DOHH2 (cell line): ENCODE measurements around the gene EID1.

Experiments used
- H3F3A ChIP-seq: fragments of 200-600 bp; sonication (generic), shearing (Covaris generic); 2 replicates; pipeline ENCODE4 v1.6.0; 2016; ENCODE audit warnings: antibody characterized with exemption, mild to moderate bottlenecking; ENCODE audit not compliant: control insufficient read depth, insufficient read depth
- H3K27ac ChIP-seq: fragments of 200-600 bp; sonication (generic); 2 replicates; pipeline ENCODE4 v1.5.1; 2014; ENCODE audit warnings: low read depth, mild to moderate bottlenecking, low read length, moderate library complexity
- H3K27me3 ChIP-seq: fragments of 200-600 bp; sonication (generic); 2 replicates; pipeline ENCODE4 v1.6.1; 2014; ENCODE audit warnings: mild to moderate bottlenecking, low read length, mixed read lengths; ENCODE audit not compliant: control insufficient read depth
- H3K36me3 ChIP-seq: fragments of 200-600 bp; sonication (generic); 2 replicates; pipeline ENCODE4 v1.6.1; 2014; ENCODE audit warnings: mild to moderate bottlenecking, low read length, moderate library complexity, mixed read lengths; ENCODE audit not compliant: control insufficient read depth
- H3K4me1 ChIP-seq: fragments of 200-600 bp; sonication (generic); 2 replicates; pipeline ENCODE4 v1.6.1; 2014; ENCODE audit warnings: mild to moderate bottlenecking, low read length, mixed read lengths; ENCODE audit not compliant: control insufficient read depth
- H3K4me2 ChIP-seq: fragments of 200-600 bp; sonication (generic); 2 replicates; pipeline ENCODE4 v1.6.0; 2014; ENCODE audit warnings: mild to moderate bottlenecking, low read length, moderate library complexity
- H3K4me3 ChIP-seq: fragments of 200-600 bp; sonication (generic); 2 replicates; pipeline ENCODE4 v1.5.1; 2014; ENCODE audit warnings: mild to moderate bottlenecking, low read length, mixed read lengths
- H3K79me2 ChIP-seq: fragments of 200-600 bp; sonication (generic); 2 replicates; pipeline ENCODE4 v1.6.1; 2014; ENCODE audit warnings: mild to moderate bottlenecking, low read length, mixed read lengths; ENCODE audit not compliant: control insufficient read depth
- H3K9me2 ChIP-seq: fragments of 200-600 bp; sonication (generic); replicated peaks from 2 replicates; pipeline ENCODE4 v1.6.1; 2014; ENCODE audit warnings: mild to moderate bottlenecking, low read length, mixed read lengths; ENCODE audit not compliant: control insufficient read depth
- H3K9me3 ChIP-seq: fragments of 200-600 bp; sonication (generic); 2 replicates; pipeline ENCODE4 v1.6.1; 2014; ENCODE audit warnings: antibody characterized with exemption, low read length, mixed read lengths; ENCODE audit not compliant: control insufficient read depth, insufficient read depth
- H4K20me1 ChIP-seq: fragments of 200-600 bp; sonication (generic); 2 replicates; pipeline ENCODE4 v1.6.0; 2014; ENCODE audit warnings: low read depth, mild to moderate bottlenecking, antibody characterized with exemption, low read length, moderate library complexity; ENCODE audit not compliant: control insufficient read depth, insufficient read depth
- EZH2phosphoT487 ChIP-seq: fragments of 200-600 bp; sonication (generic); IDR thresholded peaks from 2 replicates; pipeline ENCODE4 v1.6.1; 2017; ENCODE audit warnings: borderline replicate concordance, mild to moderate bottlenecking, antibody characterized with exemption, low read length, moderate library complexity, mixed read lengths
- TF ChIP-seq, protein P1 (sequence below): fragments of 200-600 bp; sonication (generic); IDR thresholded peaks from one replicate; pipeline ENCODE4 v1.5.1; 2014; ENCODE audit warnings: antibody characterized with exemption, mild to moderate bottlenecking, low read depth, low read length; ENCODE audit not compliant: poor library complexity, severe bottlenecking

Gene EID1

DNA sequence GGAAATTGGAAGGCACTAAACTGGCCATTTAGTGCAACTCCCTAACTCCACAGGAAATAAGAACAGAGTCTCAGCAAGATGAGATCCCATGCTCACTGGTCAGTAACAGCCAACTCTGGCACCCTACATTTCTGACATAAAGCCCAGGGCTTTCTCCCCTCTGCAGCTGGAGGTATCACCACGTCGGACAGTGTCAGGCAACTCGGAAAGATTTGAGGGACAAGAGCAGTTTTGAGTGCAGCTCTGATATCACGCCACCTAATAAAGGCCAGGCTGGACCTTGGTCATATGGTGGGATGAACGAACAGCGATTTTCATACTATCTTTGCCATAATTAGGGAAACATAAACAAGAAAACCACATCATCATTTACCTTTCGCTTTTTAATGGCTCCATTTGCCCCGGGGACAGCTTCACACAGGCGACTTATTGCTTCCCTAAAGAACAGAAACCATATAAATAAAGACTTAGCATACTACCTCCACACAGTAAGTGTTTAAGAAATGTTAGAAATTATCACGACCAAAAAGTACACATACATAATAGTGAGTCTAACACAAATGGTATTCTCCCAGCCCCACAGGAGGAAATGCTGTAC, 12.5 kb downstream of the EID1 start:
- Histone ChIP-seq H3K4me3 (no peak overlapping the region), H3K9me3 (no peaks in the 10 kb centered on the region), H3F3A (no peaks in the 10 kb centered on the region), H3K9me2 (no peaks in the 10 kb centered on the region), H3K36me3 (no peaks in the 10 kb centered on the region), H3K27ac (no peak overlapping the region), H4K20me1 (no peaks in the 10 kb centered on the region), H3K4me2 (no peak overlapping the region), H3K4me1 (no peaks in the 10 kb centered on the region), H3K27me3 (peaks cover 8% of the 10 kb centered on the region), H3K79me2 (no peaks in the 10 kb centered on the region)
- TF ChIP-seq, protein P1, sequence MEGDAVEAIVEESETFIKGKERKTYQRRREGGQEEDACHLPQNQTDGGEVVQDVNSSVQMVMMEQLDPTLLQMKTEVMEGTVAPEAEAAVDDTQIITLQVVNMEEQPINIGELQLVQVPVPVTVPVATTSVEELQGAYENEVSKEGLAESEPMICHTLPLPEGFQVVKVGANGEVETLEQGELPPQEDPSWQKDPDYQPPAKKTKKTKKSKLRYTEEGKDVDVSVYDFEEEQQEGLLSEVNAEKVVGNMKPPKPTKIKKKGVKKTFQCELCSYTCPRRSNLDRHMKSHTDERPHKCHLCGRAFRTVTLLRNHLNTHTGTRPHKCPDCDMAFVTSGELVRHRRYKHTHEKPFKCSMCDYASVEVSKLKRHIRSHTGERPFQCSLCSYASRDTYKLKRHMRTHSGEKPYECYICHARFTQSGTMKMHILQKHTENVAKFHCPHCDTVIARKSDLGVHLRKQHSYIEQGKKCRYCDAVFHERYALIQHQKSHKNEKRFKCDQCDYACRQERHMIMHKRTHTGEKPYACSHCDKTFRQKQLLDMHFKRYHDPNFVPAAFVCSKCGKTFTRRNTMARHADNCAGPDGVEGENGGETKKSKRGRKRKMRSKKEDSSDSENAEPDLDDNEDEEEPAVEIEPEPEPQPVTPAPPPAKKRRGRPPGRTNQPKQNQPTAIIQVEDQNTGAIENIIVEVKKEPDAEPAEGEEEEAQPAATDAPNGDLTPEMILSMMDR = no peak
- no peak for TF ChIP-seq EZH2phosphoT487

DNA sequence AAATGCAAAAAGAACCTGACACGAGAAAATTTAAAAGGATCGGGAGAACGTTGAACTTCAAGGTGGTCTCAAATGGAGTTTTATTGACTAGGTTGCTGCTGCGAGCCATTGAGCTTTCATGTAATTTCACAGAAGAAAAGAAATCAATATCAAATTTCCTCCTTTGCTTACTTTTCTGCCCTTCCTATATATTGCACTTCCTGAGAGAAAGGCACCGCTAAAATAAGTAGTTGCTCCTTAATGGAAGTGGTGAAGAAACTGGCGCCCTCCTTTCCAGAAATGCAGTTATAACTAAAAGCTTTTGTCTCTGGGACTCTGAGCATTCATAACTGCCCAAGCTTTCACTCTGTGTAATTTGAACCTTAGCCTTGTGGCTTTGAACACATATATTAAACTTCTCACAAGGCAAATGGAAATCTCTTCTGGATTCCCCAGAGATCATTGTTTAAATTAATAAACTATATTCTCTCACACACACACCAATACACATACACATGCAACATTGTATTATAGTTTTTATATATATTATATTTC, 13.4 kb downstream of the EID1 start:
- H3K27me3 ChIP-seq = peaks cover 8% of the 10 kb centered on the region
- no peaks in the 10 kb centered on the region for H3K9me2 ChIP-seq
- H3K79me2 ChIP-seq = no peaks in the 10 kb centered on the region
- TF ChIP-seq, protein P1 = no peak
- no peak overlapping the region for H3K4me2 ChIP-seq
- H3K27ac ChIP-seq = no peak overlapping the region
- H4K20me1 ChIP-seq = no peaks in the 10 kb centered on the region
- no peaks in the 10 kb centered on the region for H3F3A ChIP-seq
- H3K36me3 ChIP-seq = no peaks in the 10 kb centered on the region
- H3K4me3 ChIP-seq = no peak overlapping the region
- no peaks in the 10 kb centered on the region for H3K4me1 ChIP-seq
- no peaks in the 10 kb centered on the region for H3K9me3 ChIP-seq

DNA sequence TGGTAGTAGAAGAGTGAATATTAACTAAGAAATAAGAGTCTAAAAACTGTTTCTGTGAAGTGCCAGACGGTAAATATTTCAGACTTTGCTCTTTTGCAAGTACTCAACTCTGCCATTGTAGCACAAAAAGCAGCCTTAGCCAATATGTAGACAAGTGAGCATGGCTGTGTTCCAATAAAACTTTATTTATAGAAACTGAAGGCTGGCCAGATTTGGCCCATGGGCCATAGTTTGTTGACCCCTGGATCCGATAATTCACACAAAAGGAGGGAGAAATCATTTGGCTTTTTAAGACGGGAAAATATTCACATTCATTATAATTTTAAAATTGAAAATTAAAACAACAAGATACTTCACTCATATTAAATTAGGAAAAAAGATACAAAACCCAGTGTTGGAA, 15.4 kb downstream of the EID1 start:
- H3K27me3 ChIP-seq = peaks cover 14% of the 10 kb centered on the region
- H3K4me1 ChIP-seq = no peaks in the 10 kb centered on the region
- no peaks in the 10 kb centered on the region for H3K79me2 ChIP-seq
- H3K27ac ChIP-seq = no peak overlapping the region
- H3K9me2 ChIP-seq = no peaks in the 10 kb centered on the region
- no peak overlapping the region for H3K4me3 ChIP-seq
- H4K20me1 ChIP-seq = no peaks in the 10 kb centered on the region
- no peaks in the 10 kb centered on the region for H3F3A ChIP-seq
- H3K36me3 ChIP-seq = no peaks in the 10 kb centered on the region
- no peak for TF ChIP-seq EZH2phosphoT487
- TF ChIP-seq, protein P1 = no peak
- H3K9me3 ChIP-seq = no peaks in the 10 kb centered on the region
- no peak overlapping the region for H3K4me2 ChIP-seq
